GM18505 (cell line): ENCODE results near the gene MYH10.

Source experiments
- ATAC-seq: cut with Tn5 transposase; IDR thresholded peaks from one replicate; pipeline ENCODE4 v1.9.1; 2021; ENCODE audit not compliant: unreplicated experiment
- POLR2A ChIP-seq: IDR thresholded peaks from 4 replicates; pipeline ENCODE4 v1.6.1; 2011; ENCODE audit warnings: borderline replicate concordance; ENCODE audit not compliant: insufficient read depth, insufficient read length; ENCODE audit errors: extremely low read depth

MYH10 gene

DNA sequence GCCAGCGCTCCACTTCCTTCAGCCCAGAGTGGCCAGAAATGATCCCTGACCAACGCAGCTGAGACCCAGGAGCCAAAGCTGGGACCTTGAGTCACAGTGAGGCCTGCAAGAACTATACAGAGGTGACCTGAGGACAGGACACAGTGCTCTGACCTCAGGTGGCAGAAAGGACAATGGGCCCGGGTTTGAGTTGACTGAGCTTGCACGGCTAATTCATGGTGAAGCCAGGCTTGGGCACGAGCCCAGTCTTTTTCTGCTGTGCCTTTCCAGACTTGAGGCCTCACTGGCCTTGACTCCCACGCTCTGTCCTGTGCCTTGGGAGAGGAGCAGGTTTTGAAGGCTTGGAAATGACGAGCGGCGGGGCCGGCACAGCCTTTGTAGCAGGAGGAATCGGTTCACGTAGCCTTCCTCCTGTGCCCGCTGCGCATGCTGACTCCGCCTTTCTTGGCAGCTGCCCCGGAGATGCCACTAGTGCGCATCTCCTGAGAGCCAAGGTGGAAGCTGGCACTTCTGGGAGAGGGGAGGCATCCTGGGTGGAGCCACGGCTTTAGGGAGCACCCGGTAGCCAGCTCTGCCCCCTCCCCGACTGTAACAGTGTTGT is 160.0 kb downstream of the MYH10 start:
- ATAC-seq = no peak
- no peak for TF ChIP-seq POLR2A

DNA sequence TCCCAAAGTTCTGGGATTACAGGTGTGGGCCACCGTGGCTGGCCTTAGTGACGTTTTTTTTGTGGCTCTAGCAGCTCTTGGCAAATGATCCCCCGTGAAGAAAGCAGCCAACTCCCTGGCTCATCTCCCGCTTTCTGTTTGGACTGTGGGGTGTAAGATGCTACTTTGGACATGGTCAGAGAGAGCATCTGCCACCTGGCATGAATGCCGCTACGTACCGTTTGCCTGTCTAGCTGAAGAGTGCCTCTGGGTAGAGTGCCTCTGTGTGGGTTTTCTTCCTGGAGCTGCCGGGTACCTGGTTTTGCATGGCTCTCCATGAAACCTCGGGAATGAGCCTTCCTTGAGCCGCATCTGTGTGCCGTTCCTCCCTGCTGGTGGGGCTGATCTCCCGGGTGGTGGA is 160.6 kb downstream of the MYH10 start:
- no peak for ATAC-seq
- TF ChIP-seq POLR2A = no peak

DNA sequence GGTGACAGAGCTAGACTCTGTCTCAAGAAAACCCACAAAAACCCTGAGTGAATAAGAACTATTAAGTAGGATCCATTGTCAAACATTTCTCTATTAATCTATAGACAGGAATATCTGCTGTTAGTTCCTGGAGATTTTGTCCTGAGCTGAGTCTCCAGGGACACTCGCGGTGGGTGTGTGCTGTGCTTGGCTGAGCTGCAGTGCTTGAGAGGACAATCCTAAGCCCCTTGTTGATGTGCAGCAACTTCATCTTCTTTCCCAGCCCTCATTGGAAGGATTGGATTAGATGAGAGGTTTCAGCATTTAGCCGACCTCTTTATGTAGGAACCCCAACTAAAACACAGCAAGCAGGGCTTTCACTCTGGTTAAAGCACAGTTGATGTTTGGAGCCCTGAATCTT is 161.5 kb downstream of the MYH10 start:
- ATAC-seq = no peak
- TF ChIP-seq POLR2A = no peak

DNA sequence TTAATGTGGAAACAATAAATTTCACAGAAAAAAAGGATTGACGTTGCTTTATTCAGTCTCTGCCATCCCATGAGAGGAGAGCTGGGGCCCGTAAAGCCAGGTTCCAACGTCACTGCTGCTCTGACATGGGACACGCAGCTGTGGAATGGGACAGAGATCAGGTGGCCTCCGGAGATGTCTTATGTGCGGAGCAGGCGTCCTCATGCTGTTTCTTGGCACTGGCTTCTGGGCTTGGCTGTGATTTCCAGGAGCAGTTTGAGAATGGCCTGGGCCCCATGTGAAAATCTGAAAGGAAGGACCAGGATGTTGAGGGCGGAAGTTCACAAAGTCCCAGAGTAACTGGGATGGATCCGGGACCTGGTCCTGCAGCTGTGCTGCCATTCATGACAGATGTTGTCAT is 162.4 kb downstream of the MYH10 start:
- no peak for TF ChIP-seq POLR2A
- no peak for ATAC-seq

DNA sequence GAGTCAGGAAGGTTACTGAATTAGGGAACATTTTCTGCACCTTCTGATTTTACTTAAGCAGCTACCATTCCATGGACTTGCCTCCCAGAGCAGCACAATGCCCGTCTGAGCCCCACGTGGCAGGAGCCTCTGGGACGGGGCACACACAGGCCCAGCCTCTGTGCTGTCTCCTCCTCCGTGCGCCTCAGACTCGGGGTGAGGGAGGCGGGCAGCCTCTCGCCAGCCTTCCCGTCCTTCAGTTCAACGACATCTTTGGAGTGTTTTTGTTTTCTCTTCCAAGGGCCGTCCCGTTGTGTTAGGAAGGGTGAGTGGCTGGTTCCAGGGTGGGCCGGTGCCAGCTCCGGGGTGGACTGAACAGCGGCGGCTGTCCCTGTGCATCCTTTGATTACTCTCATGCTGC is 163.0 kb downstream of the MYH10 start:
- no peak for TF ChIP-seq POLR2A
- no peak for ATAC-seq

DNA sequence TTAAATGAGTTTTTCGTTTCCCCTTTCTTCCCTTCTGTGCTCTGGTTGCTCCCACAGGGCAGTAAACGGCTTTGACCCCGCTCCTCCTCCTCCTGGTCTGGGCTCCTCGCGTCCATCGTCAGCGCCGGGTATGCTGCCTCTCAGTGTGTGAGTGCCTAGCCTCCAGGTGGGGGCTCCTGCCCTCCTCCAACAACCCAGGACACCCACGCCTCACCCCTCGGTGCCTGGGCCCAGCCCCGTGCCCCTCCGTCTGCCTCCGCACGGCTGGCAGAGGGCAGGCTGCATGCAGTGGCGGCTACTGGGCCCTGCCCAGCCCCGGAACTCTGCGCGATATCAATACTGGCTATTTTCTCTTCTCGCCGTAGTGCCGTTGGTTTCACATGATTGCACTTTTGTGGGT is 163.7 kb downstream of the MYH10 start:
- no peak for ATAC-seq
- TF ChIP-seq POLR2A = no peak

DNA sequence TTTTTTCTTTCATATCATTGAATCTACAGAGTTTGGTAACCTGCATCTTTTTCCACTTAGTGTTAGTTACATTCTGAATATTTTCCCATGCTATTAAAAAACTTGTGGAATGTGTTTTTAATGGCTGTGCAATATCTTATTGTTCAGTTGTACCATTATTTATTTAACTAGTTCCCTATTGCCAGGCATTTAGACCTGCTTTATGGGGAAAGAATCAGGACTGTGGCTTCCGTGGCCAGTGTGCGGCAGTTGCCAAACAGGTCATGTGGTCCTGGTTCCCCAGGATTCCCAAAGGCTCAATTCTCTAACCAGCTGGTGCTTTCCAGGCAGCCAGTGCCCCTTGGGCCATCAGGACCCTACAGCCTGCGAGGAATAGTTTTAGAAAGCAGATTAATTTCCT is 164.1 kb downstream of the MYH10 start:
- ATAC-seq = no peak
- no peak for TF ChIP-seq POLR2A

DNA sequence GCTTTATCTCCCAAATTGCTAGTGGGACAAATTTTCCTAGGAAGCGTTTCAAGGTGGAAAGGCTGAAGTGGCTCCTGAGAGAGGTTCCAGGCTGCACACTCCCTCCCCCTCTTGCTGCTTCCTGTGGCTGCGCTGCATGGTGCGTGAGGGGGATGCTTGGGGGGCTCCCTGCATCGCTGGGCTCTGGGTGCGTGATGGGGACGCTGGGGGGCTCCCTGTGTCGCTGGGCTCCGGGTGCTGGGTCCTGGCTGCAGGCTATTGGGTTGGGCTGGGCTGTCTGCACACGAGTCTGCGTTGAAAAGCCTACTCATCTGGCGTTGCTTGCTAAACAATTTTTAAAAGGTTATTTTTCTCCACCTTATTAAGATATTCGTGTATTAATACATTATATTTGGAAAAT is 164.8 kb downstream of the MYH10 start:
- ATAC-seq = no peak
- no peak for TF ChIP-seq POLR2A

DNA sequence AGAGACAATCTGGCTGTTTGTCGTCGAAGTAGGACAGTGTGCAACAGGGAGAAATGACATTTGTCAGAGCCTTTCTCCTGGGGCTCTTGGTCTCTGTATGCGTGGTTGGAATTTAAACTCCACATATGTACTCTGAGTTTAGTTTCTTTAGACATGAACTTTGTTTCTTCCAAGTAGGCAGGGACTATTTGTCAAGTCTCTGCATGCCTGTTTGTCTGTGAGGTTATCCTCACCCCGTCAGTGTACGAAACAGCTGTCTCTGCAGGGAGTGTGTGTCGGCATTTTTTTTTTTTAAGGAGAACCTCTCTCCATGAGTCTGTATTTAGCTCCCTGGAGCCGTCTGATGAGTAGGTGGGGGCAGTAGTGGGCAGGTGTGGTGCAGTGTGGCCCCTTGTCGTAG is 165.2 kb downstream of the MYH10 start:
- no peak for TF ChIP-seq POLR2A
- ATAC-seq = no peak

DNA sequence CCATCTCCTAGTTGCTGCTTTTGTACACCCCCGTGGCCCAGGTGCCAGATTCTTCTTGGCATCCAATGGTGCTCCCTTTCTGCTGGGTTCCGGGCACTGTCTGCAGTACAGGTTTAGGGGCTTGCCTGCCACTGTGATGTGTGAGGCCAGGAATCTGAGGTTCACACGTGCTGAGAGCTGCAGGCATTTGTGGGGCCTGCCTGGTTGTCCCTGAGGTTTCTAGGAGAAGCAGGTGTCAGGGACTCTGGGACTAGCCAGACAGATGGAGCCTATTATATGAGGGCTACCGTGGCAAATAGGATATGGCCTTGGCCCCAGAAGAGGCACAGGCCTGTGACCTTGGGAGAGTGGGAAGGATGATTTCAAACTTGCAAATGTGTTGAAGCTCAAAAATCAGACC is 165.6 kb downstream of the MYH10 start:
- no peak for ATAC-seq

DNA sequence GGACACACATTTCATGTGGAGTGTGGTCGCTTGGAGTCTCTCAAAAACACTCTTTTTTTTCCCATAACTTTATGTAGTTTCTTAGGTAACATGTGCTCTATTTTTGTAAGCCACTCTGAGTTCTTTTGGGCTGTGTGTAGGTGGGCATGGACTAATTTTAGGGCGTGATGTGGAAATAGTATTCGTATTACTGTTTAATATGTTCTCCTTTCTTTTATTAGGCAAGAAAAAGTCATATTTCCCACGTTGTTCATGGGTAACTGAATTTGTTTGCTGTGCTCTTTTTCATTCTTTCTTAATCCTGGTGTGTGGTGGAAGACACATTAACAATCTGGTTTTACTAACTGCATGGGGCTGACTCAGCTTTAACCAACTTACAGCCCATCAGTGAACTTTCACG is 167.4 kb downstream of the MYH10 start:
- no peak for ATAC-seq
- TF ChIP-seq POLR2A = no peak

More for the DNA sequence above, 165.6 kb downstream of the MYH10 start:
- TF ChIP-seq POLR2A = no peak

DNA sequence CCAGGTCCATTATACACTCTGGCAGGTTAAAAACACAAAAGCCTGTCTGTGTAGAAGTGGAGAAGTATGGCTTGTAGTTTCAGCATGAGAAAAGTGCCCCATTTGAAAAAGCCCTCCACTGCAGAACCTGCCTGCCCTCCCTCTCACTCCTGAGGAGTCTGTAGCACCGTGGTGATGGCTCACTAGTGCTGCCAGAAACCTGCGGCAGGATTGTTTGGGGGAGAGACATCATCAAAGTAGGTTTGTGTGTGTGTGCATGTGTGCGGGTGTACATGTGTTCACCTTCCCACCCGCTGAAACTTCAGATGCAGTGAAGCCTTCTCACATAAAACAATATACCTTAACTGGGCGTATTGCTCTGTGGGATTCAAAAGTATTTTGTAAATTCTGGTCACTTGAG is 168.0 kb downstream of the MYH10 start:
- no peak for ATAC-seq
- no peak for TF ChIP-seq POLR2A

DNA sequence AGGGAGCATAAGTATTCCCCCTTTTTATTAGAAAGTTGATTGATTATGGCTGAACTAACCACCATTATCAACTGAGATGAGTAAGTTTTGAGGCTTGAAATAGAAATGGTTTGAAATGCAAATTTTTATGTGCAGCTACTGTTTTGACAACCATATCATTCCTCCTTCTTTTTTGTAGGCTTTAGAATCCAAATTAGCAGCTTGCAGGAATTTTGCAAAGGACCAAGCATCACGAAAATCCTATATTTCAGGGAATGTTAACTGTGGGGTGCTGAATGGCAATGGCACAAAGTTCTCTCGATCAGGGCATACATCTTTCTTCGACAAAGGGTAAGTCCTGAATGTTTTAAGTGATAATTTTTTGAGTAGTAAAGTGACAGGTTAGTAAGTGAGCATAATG is 170.7 kb downstream of the MYH10 start:
- ATAC-seq = no peak
- no peak for TF ChIP-seq POLR2A

DNA sequence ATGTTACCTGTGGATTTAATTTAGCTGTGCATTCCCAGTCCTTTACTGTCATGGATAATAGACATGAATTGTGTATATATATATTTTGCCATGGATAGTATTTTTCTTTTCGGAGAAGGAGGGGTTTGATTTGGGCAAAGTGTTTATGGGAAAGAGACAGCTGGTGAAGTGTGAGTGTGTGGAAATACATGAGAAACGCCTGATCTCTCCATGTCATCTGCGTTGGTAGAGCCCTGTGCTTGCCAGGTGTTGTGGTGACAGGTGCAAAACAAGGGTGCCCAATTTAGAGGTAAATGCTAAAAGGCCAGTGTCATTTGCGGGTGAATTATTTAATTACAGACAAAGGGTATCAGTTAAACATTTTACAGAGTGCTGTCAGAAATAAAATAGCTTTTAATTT is 171.4 kb downstream of the MYH10 start:
- ATAC-seq = no peak
- no peak for TF ChIP-seq POLR2A

DNA sequence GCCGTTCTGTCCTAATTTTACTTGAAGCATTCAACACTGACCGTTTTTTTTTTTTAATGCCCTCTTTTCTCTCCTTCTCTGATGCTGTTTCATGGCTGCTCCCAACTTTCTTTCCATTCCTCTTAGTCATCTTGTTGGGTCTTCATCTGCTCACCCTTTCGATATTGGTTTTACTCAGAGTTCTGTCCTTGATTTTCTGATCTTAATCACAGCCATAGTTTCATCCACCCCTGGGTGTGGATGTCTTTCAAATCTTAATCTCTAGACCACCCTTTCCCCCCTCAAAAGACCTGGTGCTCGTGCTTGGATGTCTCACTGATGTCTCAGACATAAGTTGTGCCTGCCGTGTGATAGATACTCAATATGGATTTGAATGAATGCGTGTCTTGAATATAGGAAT is 172.4 kb downstream of the MYH10 start:
- no peak for ATAC-seq
- TF ChIP-seq POLR2A = no peak

DNA sequence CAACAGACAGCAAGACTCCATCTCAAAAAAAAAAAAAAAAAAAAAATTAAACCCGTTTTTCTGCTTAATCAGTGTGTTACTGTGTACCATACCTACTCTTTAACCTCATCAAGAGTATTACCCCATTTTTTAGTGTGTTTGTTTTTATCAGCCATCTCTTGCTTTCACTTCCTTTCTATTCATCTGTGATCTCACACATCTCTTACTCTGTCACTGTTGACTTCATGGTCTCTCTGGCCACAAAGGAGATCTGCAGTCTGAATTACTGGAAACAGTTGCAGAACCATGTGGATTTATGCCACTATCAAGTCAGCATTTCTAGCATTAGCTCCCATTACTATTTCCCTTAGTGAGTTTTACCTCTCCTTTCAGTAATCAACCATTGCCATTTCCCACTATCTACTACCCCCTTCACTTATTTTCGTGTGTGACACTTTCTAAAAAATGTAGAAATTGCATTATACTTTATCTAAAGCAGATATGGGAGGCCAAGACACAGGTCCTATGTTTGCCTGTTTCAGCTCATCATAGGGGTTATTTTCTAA is 174.8 kb downstream of the MYH10 start:
- ATAC-seq = no peak
- TF ChIP-seq POLR2A = no peak

DNA sequence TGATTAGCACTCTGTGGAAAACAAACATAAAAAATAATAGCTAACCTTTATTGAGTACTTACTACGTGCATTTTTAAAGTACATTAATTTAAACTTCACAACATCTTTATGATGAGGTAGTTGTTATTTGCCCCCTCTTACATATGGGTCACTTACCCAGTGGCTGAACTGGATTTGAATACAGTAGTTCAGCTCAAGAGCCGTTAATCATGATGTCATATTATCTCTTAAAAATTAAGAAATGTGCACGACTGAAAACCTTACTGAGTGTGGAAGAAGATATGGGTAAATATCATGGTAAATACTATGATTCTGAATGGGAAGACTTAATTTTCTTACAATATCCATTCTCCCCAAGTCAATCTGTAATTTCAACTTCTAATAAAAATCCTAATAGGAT is 177.2 kb downstream of the MYH10 start:
- no peak for ATAC-seq

More for the DNA sequence above, 177.2 kb downstream of the MYH10 start:
- no peak for TF ChIP-seq POLR2A
